ENCODE data around the gene MTA3.
"Not testable (repeated sequence)": the region's sequence is repeated elsewhere in the genome, so short reads cannot be mapped to it uniquely, and the experiment has no call there.

MTA3 gene

DNA sequence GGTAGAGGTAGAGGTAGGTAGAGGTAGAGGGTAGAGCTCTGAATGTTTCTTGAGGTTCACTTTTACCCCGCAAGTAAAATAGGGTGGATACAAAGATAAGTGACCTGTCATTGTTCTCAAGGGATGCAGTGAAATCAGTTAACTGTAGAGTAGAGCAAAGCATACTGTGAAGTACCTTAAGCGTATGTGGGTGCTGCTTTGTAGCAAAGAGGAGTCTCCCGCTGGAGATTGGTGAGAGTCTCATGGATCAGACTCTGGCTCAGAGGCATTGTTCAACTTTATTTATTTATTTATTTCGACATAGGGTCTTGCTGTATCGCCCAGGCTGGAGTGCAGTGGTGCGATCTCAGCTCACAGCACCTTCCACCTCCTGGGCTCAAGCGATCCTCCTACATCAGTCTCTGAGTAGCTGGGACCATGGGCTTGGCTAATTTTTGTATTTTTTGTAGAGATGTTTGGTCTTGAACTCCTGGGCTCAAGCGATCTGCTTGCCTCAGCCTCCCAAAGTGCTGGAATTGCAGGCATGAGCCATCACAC is 38.7 kb downstream of the MTA3 start:
- TF ChIP-seq, protein P1, sequence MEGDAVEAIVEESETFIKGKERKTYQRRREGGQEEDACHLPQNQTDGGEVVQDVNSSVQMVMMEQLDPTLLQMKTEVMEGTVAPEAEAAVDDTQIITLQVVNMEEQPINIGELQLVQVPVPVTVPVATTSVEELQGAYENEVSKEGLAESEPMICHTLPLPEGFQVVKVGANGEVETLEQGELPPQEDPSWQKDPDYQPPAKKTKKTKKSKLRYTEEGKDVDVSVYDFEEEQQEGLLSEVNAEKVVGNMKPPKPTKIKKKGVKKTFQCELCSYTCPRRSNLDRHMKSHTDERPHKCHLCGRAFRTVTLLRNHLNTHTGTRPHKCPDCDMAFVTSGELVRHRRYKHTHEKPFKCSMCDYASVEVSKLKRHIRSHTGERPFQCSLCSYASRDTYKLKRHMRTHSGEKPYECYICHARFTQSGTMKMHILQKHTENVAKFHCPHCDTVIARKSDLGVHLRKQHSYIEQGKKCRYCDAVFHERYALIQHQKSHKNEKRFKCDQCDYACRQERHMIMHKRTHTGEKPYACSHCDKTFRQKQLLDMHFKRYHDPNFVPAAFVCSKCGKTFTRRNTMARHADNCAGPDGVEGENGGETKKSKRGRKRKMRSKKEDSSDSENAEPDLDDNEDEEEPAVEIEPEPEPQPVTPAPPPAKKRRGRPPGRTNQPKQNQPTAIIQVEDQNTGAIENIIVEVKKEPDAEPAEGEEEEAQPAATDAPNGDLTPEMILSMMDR (IDR thresholded peaks at IDR 0.05; ENCODE audit: control insufficient read depth, extremely low read depth, insufficient read depth) = no peak
- DNase-seq (ENCODE audit: low read depth) = no peak
- H3K4me3 ChIP-seq (ENCODE audit: low read depth, low read length) = no peak overlapping the region

DNA sequence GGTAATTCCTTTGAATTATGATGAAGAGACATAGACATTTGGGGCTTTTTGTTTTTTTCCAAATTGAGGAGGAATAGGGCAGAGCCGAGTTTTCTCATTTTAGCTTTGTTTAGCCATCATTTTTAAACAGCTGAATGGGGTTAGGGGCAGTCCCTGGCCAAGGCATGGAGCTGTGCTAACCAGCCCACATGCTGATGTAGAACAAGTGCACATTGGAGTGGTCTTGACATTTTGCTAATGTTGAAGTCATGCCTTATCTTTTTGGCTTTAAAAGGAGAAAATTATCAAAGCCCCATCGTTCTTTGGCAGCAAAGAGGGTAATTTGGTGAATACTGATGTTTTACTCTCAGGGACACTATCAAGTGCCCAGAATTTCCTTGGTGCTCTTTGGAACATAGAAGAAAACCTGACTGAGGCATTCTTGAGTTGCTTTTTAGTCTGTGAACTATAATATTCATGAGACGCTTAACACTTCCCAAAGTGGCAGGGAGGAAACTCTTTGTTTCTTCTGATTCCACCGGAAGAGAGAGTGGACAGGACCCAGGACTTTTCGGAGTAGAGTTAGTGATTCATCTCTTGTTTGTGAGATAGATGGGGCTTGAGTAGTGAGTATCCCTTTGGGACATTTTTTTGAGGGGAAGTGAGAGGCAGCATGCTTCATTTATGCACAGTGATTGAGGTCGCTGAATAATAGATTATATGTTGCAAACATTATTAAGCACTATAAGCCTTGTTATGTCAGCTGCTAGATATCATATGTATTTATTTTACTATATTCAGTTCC is 45.0 kb downstream of the MTA3 start:
- DNase-seq (ENCODE audit: low read depth) = no peak
- H3K4me3 ChIP-seq (ENCODE audit: low read depth, low read length) = no peak overlapping the region
- TF ChIP-seq, protein P1 (IDR thresholded peaks at IDR 0.05; ENCODE audit: control insufficient read depth, extremely low read depth, insufficient read depth) = no peak

DNA sequence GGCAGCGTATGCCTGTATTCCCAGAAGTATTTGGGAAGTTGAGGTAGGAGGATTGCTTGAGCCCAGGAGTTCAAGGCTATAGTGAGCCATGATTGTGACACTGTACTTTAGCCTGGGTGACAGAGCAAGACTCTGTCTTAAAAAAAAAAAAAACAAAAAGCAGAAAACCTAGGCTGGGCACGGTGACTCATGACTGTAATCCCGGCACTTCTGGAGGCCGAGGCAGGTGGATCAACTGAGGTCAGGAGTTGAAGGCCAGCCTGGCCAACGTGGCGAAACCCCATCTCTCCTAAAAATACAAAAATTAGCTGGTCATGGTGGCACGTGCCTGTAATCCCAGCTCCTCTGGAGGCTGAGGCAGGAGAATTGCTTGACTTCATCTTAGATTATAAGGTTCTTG is 46.4 kb downstream of the MTA3 start:
- H3K4me3 ChIP-seq (ENCODE audit: low read depth, low read length) = no peak overlapping the region
- DNase-seq (ENCODE audit: low read depth) = no peak

DNA sequence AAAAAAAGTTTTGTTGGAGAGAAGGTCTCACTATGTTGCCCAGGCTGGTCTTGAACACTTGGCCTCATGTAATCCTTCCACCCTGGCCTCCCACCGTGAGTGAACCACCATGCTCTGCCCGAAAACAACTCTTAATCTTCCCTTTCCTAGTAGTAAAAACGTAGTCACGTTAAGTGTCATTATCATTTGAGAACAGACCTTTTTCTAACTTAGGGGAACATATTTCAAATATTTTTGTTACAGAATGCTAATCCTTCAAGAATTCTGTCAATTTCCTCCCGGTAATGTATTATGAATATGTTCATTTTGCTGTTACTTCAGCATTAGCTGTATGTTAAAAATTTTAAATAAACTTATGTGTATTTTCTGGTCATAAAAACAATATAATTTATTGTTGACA is 49.7 kb downstream of the MTA3 start:
- no peak for DNase-seq (ENCODE audit: low read depth)
- TF ChIP-seq, protein P1 (IDR thresholded peaks at IDR 0.05; ENCODE audit: control insufficient read depth, extremely low read depth, insufficient read depth) = no peak
- no peak overlapping the region for H3K4me3 ChIP-seq (ENCODE audit: low read depth, low read length)

More for the DNA sequence above, 46.4 kb downstream of the MTA3 start:
- TF ChIP-seq, protein P1 (IDR thresholded peaks at IDR 0.05; ENCODE audit: control insufficient read depth, extremely low read depth, insufficient read depth) = no peak

DNA sequence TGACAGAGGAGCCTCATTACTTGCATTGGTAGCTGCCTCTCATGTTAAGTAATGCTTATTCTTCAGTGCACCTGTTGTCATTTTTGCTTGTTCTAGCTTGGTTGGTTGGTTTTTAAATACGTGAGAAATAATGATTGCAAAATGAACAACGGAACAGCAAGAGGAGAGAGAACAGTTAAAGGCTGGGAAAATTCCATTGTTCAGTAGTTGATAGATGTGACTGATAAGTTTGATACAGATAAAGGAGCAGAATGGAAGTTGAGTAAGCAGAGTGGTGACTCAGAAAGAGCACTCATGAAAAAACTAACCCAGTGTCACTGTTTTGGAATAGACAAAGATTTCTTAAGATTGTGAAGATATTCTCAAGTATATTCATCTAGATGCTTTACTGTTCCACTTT is 50.5 kb downstream of the MTA3 start:
- TF ChIP-seq, protein P1 (IDR thresholded peaks at IDR 0.05; ENCODE audit: control insufficient read depth, extremely low read depth, insufficient read depth) = no peak
- DNase-seq (ENCODE audit: low read depth) = no peak
- H3K4me3 ChIP-seq (ENCODE audit: low read depth, low read length) = no peak overlapping the region

DNA sequence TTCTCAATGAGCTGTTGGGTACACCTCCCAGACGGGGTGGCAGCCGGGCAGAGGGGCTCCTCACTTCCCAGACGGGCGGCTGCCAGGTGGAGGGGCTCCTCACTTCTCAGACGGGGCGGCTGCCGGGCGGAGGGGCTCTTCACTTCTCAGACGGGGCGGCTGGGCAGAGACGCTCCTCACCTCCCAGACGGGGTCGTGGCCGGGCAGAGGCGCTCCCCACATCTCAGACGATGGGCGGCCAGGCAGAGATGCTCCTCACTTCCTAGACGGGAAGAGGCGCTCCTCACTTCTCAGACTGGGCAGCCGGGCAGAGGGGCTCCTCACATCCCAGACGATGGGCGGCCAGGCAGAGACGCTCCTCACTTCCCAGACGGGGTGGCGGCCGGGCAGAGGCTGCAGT is 53.2 kb downstream of the MTA3 start:
- DNase-seq (ENCODE audit: low read depth); H3K4me3 ChIP-seq (ENCODE audit: low read depth, low read length): not testable (repeated sequence)

DNA sequence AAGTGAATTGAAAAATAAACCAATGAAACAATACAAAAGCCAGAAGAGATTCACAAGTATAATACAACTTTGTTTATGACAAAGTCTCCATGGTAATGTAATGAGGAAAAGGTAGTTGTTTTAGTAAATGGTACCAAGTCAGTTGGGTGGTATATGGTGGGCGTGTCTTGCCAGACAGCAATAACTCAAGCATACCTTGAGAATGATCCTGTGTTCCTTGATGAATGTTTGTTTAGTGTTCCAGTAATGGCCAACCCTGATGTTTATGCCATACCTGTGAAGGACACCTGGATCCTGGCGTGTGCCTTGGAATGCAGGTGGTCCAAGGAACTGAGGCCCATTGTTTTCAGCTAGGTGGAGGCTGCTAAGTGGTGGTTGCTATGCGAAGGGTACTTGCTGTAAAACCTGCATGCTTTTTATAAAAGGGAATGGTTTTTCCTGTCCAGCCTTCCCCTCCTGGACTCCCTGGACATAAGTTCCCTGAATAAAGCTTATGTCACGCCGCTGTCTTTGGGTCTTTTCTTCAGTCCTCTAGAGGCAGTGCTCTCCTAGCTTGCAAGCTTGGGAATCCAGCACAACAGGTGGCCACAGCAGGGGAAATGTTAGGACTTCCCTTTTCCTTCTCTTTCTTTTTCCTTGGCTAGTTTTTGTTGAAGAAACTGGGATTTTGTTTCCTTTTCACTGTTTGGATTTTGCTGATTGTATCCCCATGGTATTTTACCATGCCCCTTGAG is 54.7 kb downstream of the MTA3 start:
- no peak overlapping the region for H3K4me3 ChIP-seq (ENCODE audit: low read depth, low read length)
- DNase-seq (ENCODE audit: low read depth) = no peak
- TF ChIP-seq, protein P1 (IDR thresholded peaks at IDR 0.05; ENCODE audit: control insufficient read depth, extremely low read depth, insufficient read depth) = no peak

Data from LNCaP clone FGC (cell line).